Astrocyte of the cerebellum (primary cell): ENCODE results near the gene FAM107B.

Source experiments
- DNase-seq: peaks from one replicate; pipeline ENCODE4 v3.0.0-alpha.2; 2011; ENCODE audit warnings: low read depth
- H3K4me3 ChIP-seq: 2 replicates; pipeline ENCODE4 v1.5.1; 2011; ENCODE audit warnings: mild to moderate bottlenecking, low read depth, low read length, moderate library complexity
- CTCF ChIP-seq: IDR thresholded peaks from 2 replicates; pipeline ENCODE4 v1.5.1; 2012; ENCODE audit warnings: low read length, low read depth, moderate library complexity, mild to moderate bottlenecking; ENCODE audit errors: missing control alignments
- in situ Hi-C: cut with HindIII; loops from 2 replicates; pipeline ENCODE4 v1.10.0; 2017; ENCODE audit warnings: low sequenced_read_pairs

The FAM107B gene

GRCh38 chr10:14652816-14653215, 121.9 kb downstream of the FAM107B start:
- H3K4me3 ChIP-seq = no peak overlapping the region
- in situ Hi-C loops = loop anchor here (5.0 kb wide), 1 partner anchor 36 kb away; no protein-coding TSS in a partner anchor
- no peak for TF ChIP-seq CTCF
- no peak for DNase-seq

GRCh38 chr10:14652067-14652466, 122.6 kb downstream of the FAM107B start:
- in situ Hi-C loops = loop anchor here (5.0 kb wide), 1 partner anchor 35 kb away; no protein-coding TSS in a partner anchor
- H3K4me3 ChIP-seq = no peak overlapping the region
- DNase-seq = no peak
- TF ChIP-seq CTCF = no peak

DNA sequence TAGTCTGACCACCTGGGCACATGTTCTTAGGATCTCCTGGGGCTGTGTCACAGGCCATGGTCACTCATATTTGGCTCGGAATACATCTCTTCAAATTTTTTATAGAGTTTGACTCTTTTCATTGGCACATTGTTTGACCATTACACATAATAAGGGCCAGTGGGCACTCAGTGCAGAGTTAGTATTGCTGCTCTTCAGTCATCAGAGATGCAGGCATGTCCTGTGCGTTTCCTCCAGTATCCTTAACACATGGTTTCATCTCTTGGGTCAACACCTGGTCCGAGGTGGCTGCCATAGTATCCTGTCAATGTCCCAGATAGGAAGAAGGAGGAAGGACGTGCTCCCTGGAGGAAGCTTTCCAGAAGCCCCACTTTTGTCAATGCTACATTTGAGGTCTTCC, 125.0 kb downstream of the FAM107B start:
- no peak for DNase-seq
- H3K4me3 ChIP-seq = no peak overlapping the region
- TF ChIP-seq CTCF = no peak
- in situ Hi-C loops = loop anchor here (5.0 kb wide), 1 partner anchor 32 kb away; no protein-coding TSS in a partner anchor

GRCh38 chr10:14648946-14649345, 125.8 kb downstream of the FAM107B start:
- in situ Hi-C loops = no loop called here
- H3K4me3 ChIP-seq = no peak overlapping the region
- no peak for TF ChIP-seq CTCF
- DNase-seq = no peak

- H3K4me3 ChIP-seq = no peak overlapping the region
- no peak for DNase-seq
- no peak for TF ChIP-seq CTCF
- in situ Hi-C loops = no loop called here
Measured at GRCh38 chr10:14648005-14648765, 126.5 kb downstream of the FAM107B start.

DNA sequence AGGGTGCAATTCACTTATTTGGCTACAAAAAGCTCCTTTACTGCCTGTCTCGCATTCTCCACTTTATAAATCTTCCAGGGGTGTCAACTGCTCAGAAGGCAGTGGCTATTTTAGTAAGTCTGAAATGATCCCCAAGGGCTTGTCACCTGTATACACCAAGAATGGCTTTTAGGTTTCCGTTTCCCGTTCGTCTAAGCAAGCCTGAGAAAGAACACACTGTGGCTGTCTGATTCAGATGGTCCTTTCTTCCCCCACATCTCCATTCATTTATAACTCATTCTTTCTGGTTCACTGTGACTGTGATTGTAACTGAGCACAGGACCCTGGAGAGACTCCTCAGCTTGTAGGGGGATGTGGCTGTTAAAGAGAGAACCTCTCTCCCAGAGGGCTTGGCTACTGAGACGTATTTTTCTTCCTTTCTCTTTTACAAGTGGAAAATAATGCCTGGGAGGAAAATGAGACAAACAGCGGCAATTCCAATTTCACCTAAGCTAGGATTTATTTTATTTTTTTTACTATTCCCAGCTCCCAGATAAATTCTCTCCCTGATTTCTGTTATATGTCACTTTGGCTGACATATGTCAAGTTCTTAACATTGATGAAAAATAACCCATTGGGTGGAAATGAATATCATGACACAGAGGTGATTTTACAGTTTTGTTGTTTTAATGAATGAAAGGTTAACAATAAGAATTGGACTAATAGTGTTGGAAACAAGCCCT, 129.3 kb downstream of the FAM107B start:
- DNase-seq = no peak
- in situ Hi-C loops = no loop called here
- no peak for TF ChIP-seq CTCF
- no peak overlapping the region for H3K4me3 ChIP-seq
